ENCODE data around the gene ST6GAL1. TPM values are rescaled to one million over a fixed set of nuclear protein-coding genes. Genes with fewer than 3 reads are reported as not detected.

The ST6GAL1 gene
- total and polyA plus RNA-seq, 2 of the 4 experiments (the other 2 are of a cell fraction), result 1.4 to 2.9 TPM

DNA sequence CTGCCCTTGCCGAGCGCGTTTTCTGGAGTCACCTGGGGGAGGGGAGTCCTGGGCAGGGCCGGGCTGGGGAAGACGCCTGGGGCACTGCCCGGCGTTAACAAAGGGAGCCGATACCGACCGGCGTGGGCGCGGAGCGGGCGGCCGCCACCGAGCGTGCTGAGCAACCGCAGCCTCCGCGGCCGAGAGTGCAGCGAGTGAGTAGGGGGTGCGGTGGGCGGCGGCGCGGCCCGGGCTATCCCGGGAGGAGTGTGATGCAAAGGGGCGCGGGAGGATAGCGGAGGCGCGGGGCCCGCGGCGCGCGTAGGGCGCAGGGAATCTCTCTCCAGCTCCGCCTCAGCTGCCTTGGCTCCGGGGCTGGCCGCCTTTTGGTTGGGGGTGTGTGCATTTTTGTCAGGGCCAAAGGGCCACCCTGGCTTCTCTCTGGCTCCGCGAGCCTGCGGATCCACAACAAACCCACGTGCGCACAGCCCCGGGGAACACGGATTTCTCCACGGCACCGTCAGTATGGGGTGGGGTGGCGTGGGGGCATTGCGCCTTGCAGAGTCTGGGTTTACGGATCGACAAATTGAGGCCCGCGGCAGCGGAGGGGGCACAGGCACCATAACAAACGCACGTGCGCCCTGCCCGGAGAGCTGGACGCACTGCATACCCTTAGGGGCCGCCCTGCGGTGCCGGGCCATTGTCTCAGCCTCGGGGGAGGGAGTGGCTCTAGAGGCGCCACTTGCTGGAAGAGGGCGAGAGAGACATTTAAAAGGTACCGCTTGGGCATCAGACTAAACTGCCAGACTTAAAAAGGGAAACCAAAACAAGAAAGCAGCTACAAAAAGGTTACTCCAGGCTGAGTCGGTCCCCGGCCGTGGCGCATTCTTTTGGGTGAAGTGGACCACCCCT lies 560 bp downstream of the ST6GAL1 start:
- intact Hi-C loops (cut with micrococcal nuclease) (loop anchor here (2.0 kb wide), 1 partner anchor 104 kb away; no protein-coding TSS in a partner anchor), dilution Hi-C loops (cut with HindIII; ENCODE audit: low sequenced_read_pairs, unreplicated experiment) (no loop called here), in situ Hi-C loops (cut with MboI; ENCODE audit: low sequenced_read_pairs) (no loop called here)
- no TSS peak for BruUV-seq (replicated peaks)
- Histone ChIP-seq H2BK5ac (ENCODE audit: low read depth, low read length, poor library complexity, severe bottlenecking) (no peak overlapping the region), H2AK5ac (ENCODE audit: low read depth, low read length) (no peak overlapping the region), H3K23ac (ENCODE audit: low read depth, low read length) (no peak overlapping the region), H3K4me2 (ENCODE audit: low read depth, low read length) (peak overlapping the region; percentile 96), H3K56ac (ENCODE audit: extremely low read depth, insufficient read depth, low read length) (no peak overlapping the region), H2AK9ac (replicated peaks; ENCODE audit: low read depth, low read length, poor library complexity) (peak overlapping the region; percentile 74), H3K9ac (ENCODE audit: low read depth, low read length) (peak overlapping the region; percentile 5; the same call in 1 of the 2 replicates), H3K4me1 (ENCODE audit: control insufficient read depth, insufficient read depth, low read length) (no peaks in the 10 kb centered on the region; the same call in 1 of the 2 replicates), H3K9me1 (ENCODE audit: insufficient read depth, low read length) (no peaks in the 10 kb centered on the region), H3K9me3 (ENCODE audit: control insufficient read depth, insufficient read depth, low read length) (no peaks in the 10 kb centered on the region), H3K27me3 (ENCODE audit: control insufficient read depth, insufficient read depth, low read length) (peaks cover 12% of the 10 kb centered on the region), H2BK20ac (ENCODE audit: low read depth, low read length) (no peak overlapping the region), H4K5ac (ENCODE audit: low read depth, low read length) (no peak overlapping the region), H3K18ac (ENCODE audit: low read depth, low read length) (no peak overlapping the region; the same call in 1 of the 2 replicates), H2AFZ (replicated peaks; ENCODE audit: low read length, poor library complexity) (peak overlapping the region; percentile 94), H4K8ac (ENCODE audit: low read depth in 2 of 2, low read length in 2 of 2) (no peak overlapping the region), H3K36me3 (ENCODE audit: control insufficient read depth, insufficient read depth, low read length) (no peaks in the 10 kb centered on the region), H4K20me1 (ENCODE audit: insufficient read depth, low read length) (no peaks in the 10 kb centered on the region; the same call in 1 of the 2 replicates), H2BK15ac (ENCODE audit: low read depth, low read length) (no peak overlapping the region), H4K91ac (ENCODE audit: insufficient read depth, low read depth, low read length) (no peak overlapping the region), H3K79me1 (ENCODE audit: low read depth in 1 of 2, low read length in 2 of 2) (no peaks in the 10 kb centered on the region), H3K4ac (ENCODE audit: low read depth, low read length) (peak overlapping the region; percentile 29; the same call in 1 of the 2 replicates), H3K14ac (replicated peaks; ENCODE audit: low read depth, low read length) (no peak overlapping the region), H3K27ac (ENCODE audit: insufficient read depth, low read length) (peak overlapping the region; percentile 19; the same call in 1 of the 2 replicates), H2BK120ac (ENCODE audit: low read depth, low read length) (peak overlapping the region; percentile 44; the same call in 1 of the 2 replicates), H3K4me3 (ENCODE audit: insufficient read depth, low read depth, low read length) (peak overlapping the region; percentile 53)
- DNase-seq, result peak; percentile 34
- ATAC-seq (ENCODE audit: low read depth), result peak; percentile 53
- WGBS, 2 experiments (ENCODE audit: extremely low coverage in 2 of 2, insufficient read length in 1 of 2), result 4% methylated on average over 14 of the region's 76 CpGs; no CpG with 5 or more reads in 1 of the 2 experiments
- ChIA-PET CTCF (interaction anchor here (0.7 to 1.5 kb wide), 2 partner anchors 10 to 170 kb away, joined by 3 to 4 read pairs; no protein-coding TSS in a partner anchor), POLR2A (ENCODE audit: unreplicated experiment) (no interaction called here)
- TF ChIP-seq, protein P1, sequence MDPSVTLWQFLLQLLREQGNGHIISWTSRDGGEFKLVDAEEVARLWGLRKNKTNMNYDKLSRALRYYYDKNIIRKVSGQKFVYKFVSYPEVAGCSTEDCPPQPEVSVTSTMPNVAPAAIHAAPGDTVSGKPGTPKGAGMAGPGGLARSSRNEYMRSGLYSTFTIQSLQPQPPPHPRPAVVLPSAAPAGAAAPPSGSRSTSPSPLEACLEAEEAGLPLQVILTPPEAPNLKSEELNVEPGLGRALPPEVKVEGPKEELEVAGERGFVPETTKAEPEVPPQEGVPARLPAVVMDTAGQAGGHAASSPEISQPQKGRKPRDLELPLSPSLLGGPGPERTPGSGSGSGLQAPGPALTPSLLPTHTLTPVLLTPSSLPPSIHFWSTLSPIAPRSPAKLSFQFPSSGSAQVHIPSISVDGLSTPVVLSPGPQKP (IDR thresholded peaks at IDR 0.05; ENCODE audit: borderline replicate concordance, low read depth, low read length), result no peak
- TF ChIP-seq, protein P2, sequence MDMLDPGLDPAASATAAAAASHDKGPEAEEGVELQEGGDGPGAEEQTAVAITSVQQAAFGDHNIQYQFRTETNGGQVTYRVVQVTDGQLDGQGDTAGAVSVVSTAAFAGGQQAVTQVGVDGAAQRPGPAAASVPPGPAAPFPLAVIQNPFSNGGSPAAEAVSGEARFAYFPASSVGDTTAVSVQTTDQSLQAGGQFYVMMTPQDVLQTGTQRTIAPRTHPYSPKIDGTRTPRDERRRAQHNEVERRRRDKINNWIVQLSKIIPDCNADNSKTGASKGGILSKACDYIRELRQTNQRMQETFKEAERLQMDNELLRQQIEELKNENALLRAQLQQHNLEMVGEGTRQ (IDR thresholded peaks at IDR 0.05; ENCODE audit: low read depth, low read length), result no peak
- TF ChIP-seq POLR2A (IDR thresholded peaks at IDR 0.05; ENCODE audit: low read depth, low read length) (no peak), RAD21 (IDR thresholded peaks at IDR 0.05; ENCODE audit: low read length) (no peak), FOS (IDR thresholded peaks at IDR 0.05; ENCODE audit: low read depth, low read length) (no peak), RFX5 (IDR thresholded peaks at IDR 0.05; ENCODE audit: low read depth, low read length) (no peak), BHLHE40 (IDR thresholded peaks at IDR 0.05; ENCODE audit: low read depth, low read length) (no peak), NFE2L2 (IDR thresholded peaks at IDR 0.05; ENCODE audit: low read depth, low read length) (no peak), SMC3 (IDR thresholded peaks at IDR 0.05; ENCODE audit: low read depth, low read length) (no peak), MAZ (IDR thresholded peaks at IDR 0.05; ENCODE audit: borderline replicate concordance, low read depth, low read length) (no peak), MAFK (IDR thresholded peaks at IDR 0.05; ENCODE audit: low read depth, low read length) (no peak)
- TF ChIP-seq, protein P3, sequence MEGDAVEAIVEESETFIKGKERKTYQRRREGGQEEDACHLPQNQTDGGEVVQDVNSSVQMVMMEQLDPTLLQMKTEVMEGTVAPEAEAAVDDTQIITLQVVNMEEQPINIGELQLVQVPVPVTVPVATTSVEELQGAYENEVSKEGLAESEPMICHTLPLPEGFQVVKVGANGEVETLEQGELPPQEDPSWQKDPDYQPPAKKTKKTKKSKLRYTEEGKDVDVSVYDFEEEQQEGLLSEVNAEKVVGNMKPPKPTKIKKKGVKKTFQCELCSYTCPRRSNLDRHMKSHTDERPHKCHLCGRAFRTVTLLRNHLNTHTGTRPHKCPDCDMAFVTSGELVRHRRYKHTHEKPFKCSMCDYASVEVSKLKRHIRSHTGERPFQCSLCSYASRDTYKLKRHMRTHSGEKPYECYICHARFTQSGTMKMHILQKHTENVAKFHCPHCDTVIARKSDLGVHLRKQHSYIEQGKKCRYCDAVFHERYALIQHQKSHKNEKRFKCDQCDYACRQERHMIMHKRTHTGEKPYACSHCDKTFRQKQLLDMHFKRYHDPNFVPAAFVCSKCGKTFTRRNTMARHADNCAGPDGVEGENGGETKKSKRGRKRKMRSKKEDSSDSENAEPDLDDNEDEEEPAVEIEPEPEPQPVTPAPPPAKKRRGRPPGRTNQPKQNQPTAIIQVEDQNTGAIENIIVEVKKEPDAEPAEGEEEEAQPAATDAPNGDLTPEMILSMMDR (conservative IDR thresholded peaks at IDR 0.05; ENCODE audit: low read depth, low read length), result no peak
